ENCODE measurements around the gene ENO1. TPM values are rescaled to one million over a fixed set of nuclear protein-coding genes. Genes with fewer than 3 reads are reported as not detected.
"Not testable (repeated sequence)": the region's sequence is repeated elsewhere in the genome, so short reads cannot be mapped to it uniquely, and the experiment has no call there.

ENO1 gene
- total RNA-seq, 1 donor from 2014 or later, result 2,385 TPM

DNA sequence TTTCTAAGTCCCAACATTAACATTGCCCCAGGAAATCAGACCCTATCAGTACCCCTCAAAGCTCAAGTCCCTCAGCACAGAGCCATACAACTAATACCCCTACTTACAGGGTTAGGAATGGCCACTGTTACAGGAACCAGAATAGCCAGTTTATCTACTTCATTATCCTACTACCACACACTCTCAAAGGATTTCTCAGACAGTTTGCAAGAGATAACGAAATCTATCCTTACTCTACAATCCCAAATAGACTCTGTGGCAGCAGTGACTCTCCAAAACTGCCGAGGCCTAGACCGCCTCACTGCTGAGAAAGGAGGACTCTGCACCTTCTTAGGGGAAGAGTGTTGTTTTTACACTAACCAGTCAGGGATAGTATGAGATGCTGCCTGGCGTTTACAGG lies 19.0 kb upstream of the ENO1 start:
- not testable (repeated sequence) for DNase-seq (ENCODE audit: low read depth, low spot score)

DNA sequence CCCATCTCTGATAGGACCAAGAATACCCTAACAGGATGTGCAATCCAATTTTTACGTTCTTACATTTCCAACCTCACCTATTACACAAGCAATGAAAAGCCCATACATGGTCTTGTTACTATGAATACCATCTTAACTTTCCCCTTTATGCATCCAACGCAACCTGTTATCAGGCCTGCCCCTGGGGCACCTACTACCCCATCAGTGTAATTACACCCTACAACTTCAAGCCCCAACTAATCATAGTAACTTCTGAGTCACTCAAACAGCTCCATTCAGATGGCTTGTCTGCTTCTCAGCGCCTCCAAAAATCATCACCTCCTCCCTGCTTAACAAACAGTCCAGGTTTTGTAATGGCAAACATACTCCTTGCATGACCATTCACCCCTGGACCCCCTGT lies 18.3 kb upstream of the ENO1 start:
- DNase-seq (ENCODE audit: low read depth, low spot score), result not testable (repeated sequence)

DNA sequence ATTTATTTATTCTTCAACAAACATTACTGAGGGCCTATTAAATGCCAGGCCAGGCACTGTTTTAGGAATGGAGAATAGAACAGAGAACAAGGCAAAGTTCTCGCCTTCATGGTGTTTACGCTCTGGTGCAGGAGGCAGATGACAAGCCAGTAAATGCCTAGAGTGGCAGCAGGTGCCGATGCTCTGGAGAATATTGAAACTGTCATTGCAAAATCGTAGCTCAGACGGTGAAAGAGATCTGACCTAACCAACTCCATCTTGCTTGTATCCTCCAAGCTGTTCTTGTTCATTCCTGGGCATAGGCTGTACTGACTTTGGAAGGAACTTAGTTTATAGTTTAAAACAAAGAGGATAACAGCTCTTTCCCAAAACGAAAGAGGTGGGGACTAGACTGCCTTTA lies 13.5 kb upstream of the ENO1 start:
- no peak for DNase-seq (ENCODE audit: low read depth, low spot score)

DNA sequence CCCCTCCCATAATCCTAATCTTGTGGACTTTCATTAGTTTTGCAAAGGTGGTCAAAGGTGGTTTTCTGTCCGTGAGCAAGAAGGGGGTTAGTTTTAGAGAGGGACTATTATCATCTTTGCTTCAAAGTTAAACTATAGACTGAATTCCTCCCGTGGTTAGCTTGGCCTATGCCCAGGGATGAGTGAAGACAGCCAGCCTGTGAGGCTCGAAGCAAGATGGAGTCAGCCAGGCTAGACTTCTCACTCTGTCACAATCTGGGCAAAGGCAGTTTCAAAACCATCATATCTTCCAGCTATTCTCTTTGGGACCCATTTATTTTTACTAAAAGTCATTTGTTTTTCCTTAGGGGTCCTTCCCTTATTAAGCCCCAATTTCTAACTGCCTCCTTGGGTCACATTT lies 12.9 kb upstream of the ENO1 start:
- no peak for DNase-seq (ENCODE audit: low read depth, low spot score)

DNA sequence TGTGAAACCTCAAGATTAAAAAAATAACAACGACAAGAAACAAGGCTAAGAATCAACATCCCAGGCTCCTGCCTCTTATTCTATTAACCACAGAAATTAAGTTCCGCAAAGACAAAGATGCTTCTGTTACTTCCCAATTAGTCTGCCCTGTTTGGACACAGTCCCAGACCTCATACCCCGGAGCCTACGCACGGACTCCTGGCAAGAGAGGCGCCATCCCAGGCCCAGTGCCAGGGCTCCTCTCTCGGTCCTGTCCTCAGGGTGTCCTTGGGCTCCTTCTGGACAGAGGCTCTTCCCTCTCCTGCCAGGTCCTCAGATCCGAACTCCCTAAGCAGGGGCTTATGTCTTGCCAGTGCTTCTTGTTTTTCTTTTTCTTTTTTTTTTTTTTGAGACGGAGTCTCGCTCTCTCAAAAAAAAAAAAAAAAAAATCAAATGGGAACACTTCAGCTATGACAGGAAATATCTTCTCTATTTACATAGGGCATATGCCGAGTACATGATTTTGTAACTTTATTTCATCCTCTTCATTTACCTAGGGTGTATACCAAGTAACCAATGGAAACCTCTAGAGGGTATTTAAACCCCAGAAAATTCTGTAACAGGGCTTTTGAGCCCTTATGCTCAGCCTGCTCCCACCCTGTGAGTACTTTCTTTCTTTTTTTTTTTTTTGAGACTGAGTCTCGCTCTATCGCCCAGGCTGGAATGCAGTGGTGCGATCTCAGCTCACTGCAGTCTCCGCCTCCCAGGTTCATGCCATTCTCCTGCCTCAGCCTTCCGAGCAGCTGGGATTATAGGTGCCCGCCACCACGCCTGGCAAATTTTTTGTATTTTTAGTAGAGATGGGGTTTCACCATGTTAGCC lies 11.7 kb upstream of the ENO1 start:
- no peak for DNase-seq (ENCODE audit: low read depth, low spot score)

DNA sequence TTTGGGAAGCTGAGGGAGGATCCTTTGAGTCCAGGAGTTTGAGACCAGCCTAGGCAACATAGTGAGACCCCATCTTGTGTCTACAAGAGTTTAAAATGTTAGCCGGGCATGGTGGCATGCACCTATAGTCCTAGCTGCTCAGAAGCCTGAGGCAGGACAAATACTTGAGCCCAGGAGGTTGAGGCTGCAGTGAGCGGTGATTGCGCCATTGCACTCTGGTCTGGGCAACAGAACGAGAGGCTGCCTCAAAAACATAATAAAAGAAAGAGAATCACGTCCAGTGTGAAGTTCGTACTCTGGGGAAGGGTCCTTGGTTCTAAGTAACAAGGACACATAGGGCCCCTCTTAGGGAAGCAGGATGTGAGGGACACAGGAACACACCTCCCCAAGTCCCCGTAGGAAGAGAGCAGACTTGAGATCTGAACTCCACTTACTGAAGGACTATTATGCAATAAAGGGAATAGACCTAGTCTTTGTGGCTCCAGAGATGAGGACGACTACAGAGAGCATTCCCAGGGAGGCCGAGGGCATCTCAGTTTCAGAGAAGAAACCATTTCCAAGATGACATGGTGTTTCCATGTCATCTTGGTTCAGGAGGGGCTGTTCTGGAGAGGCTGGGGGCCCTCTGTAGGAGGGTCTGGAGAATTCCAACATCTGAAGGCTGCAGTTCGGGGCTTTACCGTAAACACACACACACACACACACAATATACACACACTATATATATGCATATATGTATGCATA lies 10.8 kb upstream of the ENO1 start:
- no peak for DNase-seq (ENCODE audit: low read depth, low spot score)

DNA sequence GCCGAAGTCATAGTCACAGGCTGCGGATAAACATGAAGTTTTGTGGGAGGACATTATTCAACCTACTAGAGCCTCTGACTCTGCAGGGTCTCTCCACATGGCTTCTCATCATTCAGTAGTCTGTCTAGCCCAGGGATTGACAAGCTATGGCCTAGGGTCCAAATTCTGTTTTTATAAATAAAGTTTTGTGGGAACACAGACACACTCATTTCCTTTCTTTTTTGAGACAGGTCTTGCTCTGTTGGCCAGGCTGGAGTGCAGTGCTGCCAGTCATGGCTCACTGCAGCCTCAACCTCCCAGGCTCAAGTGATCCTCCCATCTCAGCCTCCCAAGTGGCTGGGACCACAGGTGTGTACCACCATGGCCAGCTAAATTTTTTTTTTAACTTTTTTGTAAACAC lies 8.1 kb upstream of the ENO1 start:
- no peak for DNase-seq (ENCODE audit: low read depth, low spot score)

DNA sequence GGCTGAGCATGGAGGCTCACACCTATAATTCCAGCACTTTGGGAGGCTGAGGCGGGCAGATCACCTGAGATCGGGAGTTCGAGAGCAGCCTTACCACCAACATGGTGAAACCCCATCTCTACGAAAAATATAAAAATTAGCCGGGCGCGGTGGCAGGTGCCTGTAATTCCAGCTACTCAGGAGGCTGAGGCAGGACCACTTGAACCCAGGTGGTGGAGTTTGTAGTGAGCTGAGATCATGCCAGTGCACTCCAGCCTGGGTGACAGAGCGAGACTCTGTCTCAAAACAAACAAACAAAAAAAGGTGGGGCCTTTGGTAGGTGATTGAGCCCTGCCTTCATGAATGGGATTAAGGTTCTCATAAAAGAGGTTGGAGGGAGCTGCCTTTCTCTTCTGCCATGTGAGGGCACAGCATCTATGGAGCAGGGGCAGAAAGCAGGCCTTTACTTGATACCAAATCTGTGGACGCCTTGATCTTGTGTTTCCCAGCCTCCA lies 7.6 kb upstream of the ENO1 start:
- DNase-seq (ENCODE audit: low read depth, low spot score), result not testable (repeated sequence)

DNA sequence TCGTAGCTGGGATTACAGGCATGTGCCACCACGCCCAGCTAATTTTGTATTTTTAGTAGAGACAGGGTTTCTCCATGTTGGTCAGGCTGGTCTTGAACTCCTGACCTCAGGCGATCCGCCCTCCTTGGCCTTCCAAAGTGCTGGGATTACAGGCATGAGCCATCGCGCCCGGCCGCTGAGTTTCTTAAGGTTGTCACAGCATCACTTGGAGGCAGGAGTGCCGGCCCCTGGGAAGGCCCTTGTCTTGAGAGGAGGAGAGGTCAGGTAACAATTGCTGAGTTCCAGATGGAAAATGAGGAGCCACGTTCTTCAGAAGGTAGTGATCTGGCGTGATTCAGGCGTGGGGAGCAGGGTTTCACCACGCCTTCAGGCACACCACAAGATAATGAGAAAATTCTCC lies 5.6 kb upstream of the ENO1 start:
- not testable (repeated sequence) for DNase-seq (ENCODE audit: low read depth, low spot score)

DNA sequence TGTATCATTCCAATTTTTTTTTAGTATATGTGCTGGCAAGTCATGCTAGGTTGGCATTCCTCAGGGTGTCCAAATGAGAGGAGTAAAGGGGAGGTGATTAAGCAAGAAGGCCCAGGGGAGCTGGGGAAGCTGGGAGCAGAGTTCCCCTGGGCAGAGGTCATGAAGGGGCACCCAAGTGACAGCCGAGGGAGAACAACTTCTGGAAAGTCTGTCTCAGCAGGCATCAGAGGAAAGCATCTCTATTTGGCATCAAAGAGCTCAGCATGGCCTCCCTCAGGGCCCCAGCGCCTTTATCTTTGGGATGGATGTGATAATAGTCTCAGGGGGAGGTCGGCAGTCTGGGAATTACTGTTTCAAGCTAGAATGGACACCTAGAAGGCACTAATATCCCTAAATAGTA lies 5.0 kb upstream of the ENO1 start:
- DNase-seq (ENCODE audit: low read depth, low spot score), result no peak

DNA sequence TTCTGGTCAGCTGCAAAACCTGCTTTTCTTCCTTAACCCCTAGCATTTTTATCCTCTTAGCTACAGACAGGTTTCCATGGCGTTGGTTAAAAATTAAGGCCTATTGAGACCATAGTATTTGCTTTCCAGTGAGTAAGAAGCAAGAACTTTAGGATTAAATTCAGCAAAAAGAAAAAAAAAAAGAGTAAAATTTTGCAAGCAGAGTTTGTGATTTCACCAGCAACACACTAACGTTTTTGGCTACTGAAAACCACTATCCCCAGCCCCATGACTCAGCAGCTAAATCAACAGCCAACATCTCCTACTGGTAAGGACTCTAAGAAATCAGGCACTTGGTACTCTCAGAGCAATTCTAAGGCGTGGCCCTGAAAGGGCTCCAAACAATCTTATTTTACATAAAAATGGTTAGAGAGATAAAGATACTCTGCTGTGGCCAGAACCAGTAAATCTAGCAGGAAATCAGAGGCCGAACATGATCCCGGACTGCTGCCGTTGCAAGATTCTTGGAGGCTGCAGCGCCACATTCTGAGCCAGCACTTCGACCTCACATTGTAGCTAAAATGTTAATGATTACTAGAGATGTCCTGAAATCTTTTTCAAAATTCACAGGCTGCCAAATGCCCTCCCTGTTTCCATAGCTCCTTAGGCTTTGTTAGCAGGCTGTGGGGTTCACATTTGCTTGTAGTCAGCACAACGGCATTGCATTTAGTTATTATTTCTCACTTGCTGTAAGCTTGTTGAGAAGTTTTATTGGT lies 1.6 kb upstream of the ENO1 start:
- no peak for DNase-seq (ENCODE audit: low read depth, low spot score)

DNA sequence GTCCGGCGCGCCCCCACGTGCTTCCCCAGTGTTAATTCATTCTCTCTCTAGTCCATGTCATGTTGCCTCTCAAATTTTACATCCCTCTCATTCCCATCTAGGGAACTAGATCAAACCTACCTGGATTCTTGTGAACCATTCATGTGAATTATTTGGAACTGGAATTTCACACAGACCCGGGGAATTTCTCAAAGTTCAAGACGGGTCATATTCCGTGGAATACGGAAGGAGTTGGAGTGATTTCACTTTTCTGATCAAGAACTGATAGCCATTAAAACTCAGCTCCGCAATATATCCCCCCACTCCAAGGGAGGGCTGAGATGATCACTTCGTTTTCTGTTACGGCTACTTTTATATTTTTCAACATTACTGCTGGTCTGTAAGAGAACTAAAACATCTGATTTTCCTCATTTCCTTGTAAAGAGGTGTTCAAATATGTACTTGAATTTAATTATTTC lies 1.0 kb upstream of the ENO1 start:
- DNase-seq (ENCODE audit: low read depth, low spot score), result no peak

DNA sequence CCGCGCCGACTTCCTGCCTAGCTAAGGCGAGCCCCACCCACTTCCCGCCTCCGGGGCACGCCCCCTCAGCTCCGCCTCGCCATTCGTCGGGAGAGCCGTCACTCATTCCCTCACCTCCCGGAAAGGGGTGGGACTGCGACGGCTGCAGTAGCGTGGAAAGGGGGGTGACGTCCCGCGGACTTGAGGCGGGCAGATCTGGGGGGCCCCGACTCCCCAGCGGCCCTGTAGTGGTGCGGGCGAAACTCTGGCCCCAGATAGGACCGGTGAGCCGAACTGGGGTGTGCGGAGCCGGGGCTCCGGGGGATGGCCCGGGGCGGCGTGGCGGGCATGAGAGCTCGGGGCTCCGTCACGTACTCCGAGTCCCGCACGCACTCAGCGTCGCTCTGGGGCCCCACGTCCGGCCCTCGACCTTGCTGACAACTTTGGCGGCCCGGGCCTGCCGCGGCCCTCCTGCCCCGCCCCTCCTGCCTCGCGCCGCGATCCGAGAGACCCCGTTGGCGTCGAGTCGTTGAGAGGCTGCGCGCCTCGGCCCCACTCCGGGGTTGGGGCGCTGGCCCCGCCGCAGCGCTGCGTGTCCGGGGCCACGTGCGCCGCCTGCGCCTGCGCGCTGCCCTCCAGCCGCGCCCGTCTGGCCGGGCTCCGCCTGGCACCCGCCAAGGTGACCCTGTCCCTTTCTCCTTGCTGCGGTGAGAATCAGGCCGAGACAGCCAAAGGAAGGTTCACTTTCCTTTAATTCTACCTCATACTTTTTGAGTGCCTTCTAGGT lies 395 bp upstream of the ENO1 start:
- DNase-seq (ENCODE audit: low read depth, low spot score), result peak; percentile 88

DNA sequence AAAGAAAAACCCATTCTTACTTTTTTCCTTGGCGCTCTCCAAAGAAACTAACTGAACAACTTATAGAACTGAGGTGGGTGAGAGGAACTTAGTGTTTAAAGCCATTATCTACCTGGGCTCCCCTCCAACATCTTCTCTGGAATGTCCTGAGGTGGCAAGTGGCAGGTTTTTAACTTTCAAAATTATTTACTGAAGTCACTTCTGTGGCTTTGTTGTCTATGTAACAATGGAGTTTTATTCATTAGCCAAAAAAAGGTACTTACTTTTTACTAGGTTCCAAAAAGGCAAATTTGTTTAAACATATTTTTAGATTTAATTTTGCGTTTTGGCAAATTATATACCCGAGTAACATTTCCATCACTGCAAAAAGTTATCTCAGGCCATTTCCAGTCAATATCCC lies 2.4 kb downstream of the ENO1 start:
- no peak for DNase-seq (ENCODE audit: low read depth, low spot score)

DNA sequence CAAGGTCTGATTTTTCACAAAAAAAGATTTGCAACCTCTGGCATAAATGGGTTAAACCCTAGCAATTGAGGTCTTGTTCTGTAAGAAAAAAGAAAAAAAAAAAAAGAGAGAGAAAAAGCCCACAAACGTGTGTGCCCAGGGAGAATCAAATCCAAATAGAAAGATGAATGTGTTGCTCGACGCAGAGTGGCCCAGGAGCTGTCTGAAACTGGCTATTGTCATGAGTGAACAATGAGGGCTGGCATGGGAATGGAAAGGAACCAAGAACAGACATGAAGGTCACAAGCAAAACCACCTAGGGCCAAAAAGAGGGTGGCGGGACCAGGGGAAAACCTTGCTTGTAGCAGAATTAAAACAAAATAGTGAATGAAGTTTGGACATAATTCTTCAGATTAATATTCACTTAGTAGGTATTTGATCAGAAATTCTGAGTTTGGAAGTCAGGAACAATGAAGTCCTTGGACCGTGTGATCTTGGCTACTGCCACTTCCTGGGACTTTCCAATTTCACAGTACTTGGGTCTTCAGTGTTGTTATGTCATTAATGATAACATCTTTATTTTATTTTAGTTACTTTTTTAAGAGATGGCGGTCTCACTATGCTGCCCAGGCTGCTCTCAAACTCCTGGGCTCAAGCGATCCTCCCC lies 3.1 kb downstream of the ENO1 start:
- DNase-seq (ENCODE audit: low read depth, low spot score), result no peak

DNA sequence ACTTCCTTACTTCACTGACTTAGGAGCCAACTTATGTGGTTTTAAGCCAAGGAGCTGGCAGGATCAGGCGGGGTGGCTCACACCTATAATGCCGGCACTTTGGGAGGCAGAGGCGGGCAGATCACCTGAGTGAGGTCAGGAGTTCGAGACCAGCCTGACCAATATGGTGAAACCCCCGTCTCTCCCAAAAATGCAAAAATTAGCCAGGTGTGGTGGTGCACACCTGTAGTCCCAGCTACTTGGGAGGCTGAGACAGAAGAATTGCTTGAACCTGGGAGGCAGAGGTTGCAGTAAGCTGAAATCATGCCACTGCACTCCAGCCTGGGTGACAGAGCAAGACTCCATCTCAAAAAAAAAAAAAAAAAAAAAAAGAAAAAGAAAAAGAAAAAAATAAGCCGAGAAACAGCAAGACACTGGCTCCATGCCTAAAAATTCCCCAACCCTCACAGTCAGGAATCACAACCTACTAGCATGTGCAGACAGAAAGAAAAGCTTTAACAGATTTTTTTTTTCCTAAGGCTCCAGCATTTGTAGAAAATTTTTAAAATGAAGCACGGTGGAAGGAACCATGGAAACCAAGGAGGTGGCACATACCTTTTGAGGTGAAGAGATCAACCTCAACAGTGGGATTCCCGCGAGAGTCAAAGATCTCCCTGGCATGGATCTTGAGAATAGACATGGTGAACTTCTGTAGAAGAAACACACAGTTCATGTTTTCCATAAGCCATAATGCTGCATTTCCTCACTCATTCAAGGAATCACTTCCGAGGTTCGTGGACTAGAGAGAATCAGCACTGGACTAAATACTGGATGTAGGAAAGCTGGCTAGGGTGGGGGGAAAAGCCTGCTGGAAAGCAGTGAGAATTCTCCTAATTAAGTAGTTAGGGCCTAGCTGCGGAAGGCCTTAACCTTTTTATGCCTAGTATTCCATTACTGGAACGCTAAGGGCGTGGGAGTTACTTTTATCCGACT lies 4.0 kb downstream of the ENO1 start:
- DNase-seq (ENCODE audit: low read depth, low spot score), result no peak

DNA sequence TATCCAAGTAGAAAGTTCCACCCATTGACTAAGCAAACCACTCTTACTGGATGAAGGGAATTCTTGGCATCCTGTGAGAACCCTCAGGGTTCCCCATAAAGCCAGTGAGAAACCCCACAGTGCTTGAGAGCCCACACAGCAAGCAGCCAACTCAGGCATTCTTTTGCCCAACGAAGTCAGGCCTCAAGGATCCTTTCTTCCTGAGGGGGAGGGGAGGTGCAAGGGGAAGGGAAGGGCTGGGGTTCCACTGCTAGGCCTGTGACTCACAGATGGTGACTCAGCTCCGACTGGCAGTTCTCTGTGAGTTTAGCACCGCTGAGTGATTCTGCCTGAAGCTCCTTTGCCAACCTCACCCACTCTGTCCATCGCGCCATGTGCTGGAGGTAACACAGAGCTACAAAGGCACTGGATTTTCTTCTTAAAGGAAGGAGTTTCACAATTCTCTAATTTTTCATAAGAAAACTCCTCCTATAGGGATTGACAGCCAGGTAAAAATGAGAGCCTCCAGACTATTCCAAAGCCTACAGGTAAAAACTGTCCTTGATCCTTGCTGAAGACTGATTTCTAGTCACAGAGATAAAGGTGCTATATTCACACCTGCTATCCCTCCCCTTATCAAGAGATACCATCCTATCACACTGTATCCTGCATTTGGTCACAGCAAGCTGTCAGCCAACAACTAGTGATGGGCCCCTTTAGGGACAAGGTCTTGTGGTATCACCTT lies 4.8 kb downstream of the ENO1 start:
- DNase-seq (ENCODE audit: low read depth, low spot score), result peak; percentile 92

DNA sequence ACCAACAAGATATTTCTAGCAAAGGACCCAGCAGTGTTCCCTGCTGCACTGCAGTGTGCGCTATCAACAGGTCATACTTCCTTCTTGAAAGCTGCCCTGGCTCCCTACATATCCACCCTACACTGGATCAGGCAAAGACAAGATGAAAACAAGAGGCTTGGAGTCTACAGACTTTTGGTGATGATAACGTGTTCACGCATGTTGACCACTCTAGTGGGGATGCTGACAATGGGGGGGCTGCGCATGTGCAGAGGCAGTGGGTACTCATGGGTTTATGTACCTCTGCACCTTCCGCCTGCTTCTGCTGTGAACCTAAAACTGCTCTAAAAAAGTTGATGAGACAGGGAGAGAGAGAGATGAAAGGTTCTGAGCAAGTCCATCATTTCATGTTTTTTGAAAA lies 5.5 kb downstream of the ENO1 start:
- no peak for DNase-seq (ENCODE audit: low read depth, low spot score)

DNA sequence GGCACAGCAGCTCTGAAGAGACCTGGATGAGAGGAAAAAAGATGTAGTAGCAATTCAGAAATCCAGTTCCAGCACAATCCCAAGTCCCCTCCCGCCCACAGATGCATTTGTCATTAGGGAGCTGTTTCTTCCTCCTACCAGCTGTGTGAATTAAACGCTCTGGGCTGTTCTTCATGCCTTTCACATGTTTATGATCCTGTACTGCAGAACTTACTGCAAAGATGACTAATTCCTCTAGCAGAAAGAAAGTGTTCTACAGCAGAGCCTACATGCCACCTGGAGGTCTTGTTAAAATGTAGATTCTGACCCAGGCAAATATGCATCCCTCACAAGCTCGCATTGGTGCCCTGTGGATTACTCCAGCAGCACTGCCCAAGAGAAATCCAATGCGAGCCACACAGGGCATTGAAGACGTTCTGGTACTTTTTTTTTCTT lies 6.5 kb downstream of the ENO1 start:
- DNase-seq (ENCODE audit: low read depth, low spot score), result no peak

All from pulmonary artery endothelial cell (primary cell).